GM12878 (cell line): Measurements from ENCODE around the gene USP34. TPM values are rescaled to one million over a fixed set of nuclear protein-coding genes. Genes with fewer than 3 reads are reported as not detected.
A peak's percentile ranks its signal among the peaks of the same experiment; 100 is the strongest.

Source experiments
- ATAC-seq: fragments of 200-7000 bp; cut with Tn5 transposase; 3 replicates; pipeline ENCODE4 v1.9.1; 2020; ENCODE audit warnings: mild to moderate bottlenecking, moderate library complexity
- BruUV-seq: library from RNA; stranded (reverse); fragments of 400-500 nt; replicated peaks from 2 replicates; lab custom pipeline; 2021; lab: Mats Ljungman, UMichigan
- CTCF ChIA-PET: fragments of 300-600 bp; sonication (Branson Sonifier 250); formaldehyde crosslinking; extraction: SDS; loops from one replicate; lab custom pipeline; 2021; ENCODE audit warnings: inconsistent platforms; lab: Yijun Ruan, JAX
- POLR2A ChIA-PET: fragments of 350-600 bp; formaldehyde crosslinking; extraction: SDS; loops from one replicate; lab custom pipeline; 2021; ENCODE audit warnings: inconsistent platforms; lab: Charles Lee
- RAD21 ChIA-PET: fragments of 300-600 bp; sonication (Branson Sonifier 250); formaldehyde crosslinking; loops from one replicate; lab custom pipeline; 2023; ENCODE audit warnings: antibody characterized with exemption; ENCODE audit not compliant: unreplicated experiment; lab: Charles Lee
- SMC1A ChIA-PET: fragments of 300-600 bp; sonication (Branson Sonifier 250); formaldehyde crosslinking; loops from one replicate; lab custom pipeline; 2023; ENCODE audit not compliant: unreplicated experiment, uncharacterized antibody; lab: Charles Lee
- DNase-seq: peaks from one replicate; pipeline ENCODE4 v3.0.0-alpha.2; 2011; ENCODE audit warnings: low read depth, low spot score
- FAIRE-seq: peaks from 3 replicates; lab custom pipeline; 2011; peaks lifted over from hg19 to GRCh38; lab: Jason Lieb, UNC
- H2AFZ ChIP-seq: 2 replicates; pipeline ENCODE4 v1.6.0; 2011; ENCODE audit warnings: low read depth, low read length, control low read depth; ENCODE audit not compliant: control insufficient read depth
- H3K27ac ChIP-seq: 2 replicates; pipeline ENCODE4 v1.5.1; 2011; ENCODE audit warnings: control low read depth; ENCODE audit not compliant: control insufficient read depth, insufficient read depth
- H3K27me3 ChIP-seq, 2 experiments: replicated peaks in 1 of 2; 2 replicates each; pipeline versions ENCODE4 v1.6.0 to v1.6.1; 2011; ENCODE audit warnings: low read length in 1 of 2; ENCODE audit not compliant: control insufficient read depth in 2 of 2, insufficient read depth in 2 of 2
- H3K36me3 ChIP-seq, 2 experiments: 2 replicates each; pipeline ENCODE4 v1.5.1; 2011; ENCODE audit warnings: low read length in 1 of 2; ENCODE audit not compliant: control insufficient read depth in 2 of 2, insufficient read depth in 2 of 2
- H3K4me1 ChIP-seq: 2 replicates; pipeline ENCODE4 v1.6.1; 2011; ENCODE audit warnings: mild to moderate bottlenecking, low read length, moderate library complexity, mixed read lengths; ENCODE audit not compliant: control insufficient read depth, insufficient read depth
- H3K4me2 ChIP-seq: 2 replicates; pipeline ENCODE4 v1.6.0; 2011; ENCODE audit warnings: control low read depth; ENCODE audit not compliant: control insufficient read depth, insufficient read depth
- H3K4me3 ChIP-seq: fragments of 200-600 bp; sonication (generic); 2 replicates; pipeline ENCODE4 v1.5.1; 2016
- H3K79me2 ChIP-seq: 2 replicates; pipeline ENCODE4 v1.6.0; 2011; ENCODE audit warnings: low read length; ENCODE audit not compliant: control insufficient read depth, insufficient read depth
- H3K9ac ChIP-seq: 2 replicates; pipeline ENCODE4 v1.8.0; 2011; ENCODE audit warnings: low read length, control low read depth, mixed read lengths; ENCODE audit not compliant: control insufficient read depth, insufficient read depth
- H3K9me3 ChIP-seq: replicated peaks from 3 replicates; pipeline ENCODE4 v1.5.1; 2011; ENCODE audit warnings: mild to moderate bottlenecking, low read length; ENCODE audit not compliant: control insufficient read depth, insufficient read depth
- H4K20me1 ChIP-seq: 2 replicates; pipeline ENCODE4 v1.6.0; 2011; ENCODE audit not compliant: control insufficient read depth, insufficient read depth
- BACH1 ChIP-seq: fragments of 450-650 bp; IDR thresholded peaks from 2 replicates; pipeline ENCODE4 v1.6.1; 2017; ENCODE audit warnings: mild to moderate bottlenecking, borderline replicate concordance
- CBFB ChIP-seq: IDR thresholded peaks from 2 replicates; pipeline ENCODE4 v1.6.1; 2016; ENCODE audit warnings: antibody characterized with exemption, low read depth
- EGR1 ChIP-seq, 2 experiments: IDR thresholded peaks; 1 replicate in 1 of 2; 2 replicates in 1 of 2; pipeline ENCODE4 v1.6.1; 2011 to 2012; ENCODE audit warnings: low read depth in 2 of 2, low read length in 2 of 2, borderline replicate concordance in 1 of 2, mild to moderate bottlenecking in 1 of 2, moderate library complexity in 1 of 2
- NFIC ChIP-seq: IDR thresholded peaks from 2 replicates; pipeline ENCODE4 v1.6.1; 2012; ENCODE audit warnings: low read depth, mild to moderate bottlenecking, inconsistent platforms, low read length, moderate library complexity
- NR2C1 ChIP-seq: fragments of 450-650 bp; IDR thresholded peaks from 2 replicates; pipeline ENCODE4 v1.6.1; 2017; ENCODE audit warnings: antibody characterized with exemption, mild to moderate bottlenecking, moderate library complexity
- SIX5 ChIP-seq: IDR thresholded peaks from 2 replicates; pipeline ENCODE4 v1.6.1; 2011; ENCODE audit warnings: mild to moderate bottlenecking, low read depth, low read length, moderate library complexity; ENCODE audit not compliant: severe bottlenecking
- WRNIP1 ChIP-seq: IDR thresholded peaks from 2 replicates; pipeline ENCODE4 v1.6.1; 2011; ENCODE audit warnings: low read depth, low read length, improper control_type of control experiment, borderline replicate concordance
- YY1 ChIP-seq: IDR thresholded peaks from 2 replicates; pipeline ENCODE4 v1.6.1; 2011; ENCODE audit warnings: low read depth, mild to moderate bottlenecking, low read length
- ZBTB33 ChIP-seq: fragments of 450-650 bp; IDR thresholded peaks from 2 replicates; pipeline ENCODE4 v1.6.1; 2017; ENCODE audit warnings: mild to moderate bottlenecking
- ZNF24 ChIP-seq: fragments of 450-650 bp; IDR thresholded peaks from 2 replicates; pipeline ENCODE4 v1.6.1; 2017; ENCODE audit warnings: antibody characterized with exemption, mild to moderate bottlenecking
- WGBS: methylation state at CpG from one replicate; pipeline ENCODE4 v1.1.6; 2016; ENCODE audit warnings: low lambda C conversion rate; ENCODE audit not compliant: insufficient replicate concordance, insufficient coverage; ENCODE audit errors: missing lambda C conversion rate; 5-methylcytosine and 5-hydroxymethylcytosine counted together
- in situ Hi-C: fragments of 300-500 bp; cut with MboI; formaldehyde crosslinking; loops from 9 replicates; pipeline ENCODE4 v1.14.3; 2018; ENCODE audit warnings: mixed read lengths
- intact Hi-C: fragments of 100-400 bp; cut with micrococcal nuclease; formaldehyde crosslinking; loops from one replicate; pipeline ENCODE4 v1.14.2; 2022; ENCODE audit not compliant: unreplicated experiment
- polyA plus RNA-seq, 11 experiments: library from polyadenylated mRNA; depleted of rRNA in 4 of 11; unstranded in 6 of 11; stranded (reverse) in 5 of 11; fragments of >200 nt; fragmentation: Nextera tagmentation in 4 of 11; fragmentation: Illumina TruSeq in 1 of 11; extraction: Ambion mirVana in 4 of 11; extraction: Trizol in 1 of 11; gene quantifications; 1 replicate in 1 of 11; 2 replicates in 10 of 11; pipeline versions ENCODE4 v1.2.1 to v1.2.3, GENCODE V29; 2011 to 2016; ENCODE audit warnings: inconsistent platforms in 2 of 11, missing spikeins in 2 of 11, low read depth in 1 of 11
- total RNA-seq, 4 experiments: library from RNA; depleted of rRNA in 3 of 4; stranded (reverse); fragments of >200 nt in 3 of 4; fragmentation: Illumina TruSeq in 1 of 4; extraction: Trizol in 1 of 4; gene quantifications; 2 replicates each; pipeline versions ENCODE4 v1.2.1 to v1.2.3, GENCODE V29; 2013 to 2021
- TF ChIP-seq, protein P1 (sequence below): IDR thresholded peaks from 2 replicates; pipeline ENCODE4 v1.6.1; 2012; ENCODE audit warnings: low read depth, low read length, improper control_type of control experiment
- TF ChIP-seq, protein P2 (sequence below): IDR thresholded peaks from 2 replicates; pipeline ENCODE4 v1.6.1; 2012; ENCODE audit warnings: low read length, inconsistent platforms

The USP34 gene
- total and polyA plus RNA-seq, 10 of the 15 experiments (the other 5 are each of a cell fraction or from before 2014, with no cell fraction given): 26.2 to 106 (median 62.1) TPM

DNA sequence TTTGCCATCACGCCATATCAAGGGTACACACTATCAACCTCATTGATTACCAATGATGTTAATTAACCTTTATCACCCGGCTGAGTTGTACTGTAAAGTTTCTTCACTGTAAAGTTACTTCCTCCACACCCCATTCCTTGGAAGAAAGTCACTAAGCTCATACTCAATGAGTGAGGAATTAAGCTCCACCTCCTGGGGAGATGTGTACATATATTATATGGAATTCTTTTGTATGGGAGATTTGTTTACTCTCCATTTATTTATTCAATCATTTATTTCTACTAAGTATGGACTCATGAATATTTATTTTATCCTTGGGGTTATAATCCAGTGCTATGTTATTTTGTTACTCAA is 252.1 kb downstream of the USP34 start:
- Histone ChIP-seq H3K4me2 (no peak overlapping the region), H3K79me2 (no peaks in the 10 kb centered on the region), H3K4me3 (no peak overlapping the region), H3K27me3 (no peaks in the 10 kb centered on the region), H3K9me3 (no peaks in the 10 kb centered on the region), H3K27ac (no peak overlapping the region), H3K4me1 (no peaks in the 10 kb centered on the region), H4K20me1 (no peaks in the 10 kb centered on the region), H3K9ac (no peak overlapping the region), H3K36me3 (peaks cover 1 to 23% of the 10 kb centered on the region in 2 experiments), H2AFZ (no peak overlapping the region)
- ChIA-PET POLR2A (interaction anchor here (0.6 kb wide), 1 partner anchor 193 kb away, joined by 5 read pairs; no protein-coding TSS in a partner anchor), RAD21 (no interaction called here), CTCF (no interaction called here), SMC1A (interaction anchor here (0.7 kb wide), 1 partner anchor 8 kb away, joined by 3 read pairs; no protein-coding TSS in a partner anchor)
- no peak for FAIRE-seq
- no peak for DNase-seq
- in situ Hi-C loops: no loop called here
- BruUV-seq: no TSS peak
- WGBS: 90% methylated on average over 2 of the region's 2 CpGs
- ATAC-seq: no peak
- intact Hi-C loops: no loop called here
- no peak for TF ChIP-seq CBFB
- no peak for TF ChIP-seq NR2C1
- TF ChIP-seq ZNF24: no peak
- no peak for TF ChIP-seq BACH1
- no peak for TF ChIP-seq EGR1 (IDR thresholded peaks at IDR 0.05; ENCODE audit: borderline replicate concordance in 1 of 2, low read depth in 2 of 2, low read length in 2 of 2)

- Histone ChIP-seq H4K20me1 (no peaks in the 10 kb centered on the region), H3K4me3 (no peak overlapping the region), H3K27me3 (no peaks in the 10 kb centered on the region), H3K4me1 (no peaks in the 10 kb centered on the region), H3K79me2 (no peaks in the 10 kb centered on the region), H3K4me2 (no peak overlapping the region), H3K36me3 (peaks cover 1 to 22% of the 10 kb centered on the region in 2 experiments), H2AFZ (no peak overlapping the region), H3K9ac (no peak overlapping the region), H3K27ac (no peak overlapping the region), H3K9me3 (no peaks in the 10 kb centered on the region)
- in situ Hi-C loops (no loop called here), intact Hi-C loops (no loop called here)
- DNase-seq (no peak), FAIRE-seq (no peak), ATAC-seq (no peak)
- ChIA-PET CTCF (interaction anchor here (0.6 kb wide), 1 partner anchor 9 kb away, joined by 3 read pairs; no protein-coding TSS in a partner anchor), POLR2A (no interaction called here), RAD21 (no interaction called here), SMC1A (interaction anchor here (0.6 to 1.2 kb wide), 4 partner anchors 8 to 355 kb away, joined by 3 to 4 read pairs (median 3); no protein-coding TSS in a partner anchor)
- TSS peak; percentile 45 for BruUV-seq
- 100% methylated on average over 4 of the region's 4 CpGs for WGBS
- TF ChIP-seq, protein P1, sequence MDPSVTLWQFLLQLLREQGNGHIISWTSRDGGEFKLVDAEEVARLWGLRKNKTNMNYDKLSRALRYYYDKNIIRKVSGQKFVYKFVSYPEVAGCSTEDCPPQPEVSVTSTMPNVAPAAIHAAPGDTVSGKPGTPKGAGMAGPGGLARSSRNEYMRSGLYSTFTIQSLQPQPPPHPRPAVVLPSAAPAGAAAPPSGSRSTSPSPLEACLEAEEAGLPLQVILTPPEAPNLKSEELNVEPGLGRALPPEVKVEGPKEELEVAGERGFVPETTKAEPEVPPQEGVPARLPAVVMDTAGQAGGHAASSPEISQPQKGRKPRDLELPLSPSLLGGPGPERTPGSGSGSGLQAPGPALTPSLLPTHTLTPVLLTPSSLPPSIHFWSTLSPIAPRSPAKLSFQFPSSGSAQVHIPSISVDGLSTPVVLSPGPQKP: no peak
- TF ChIP-seq NFIC (no peak), CBFB (no peak), YY1 (no peak), SIX5 (no peak), WRNIP1 (no peak), ZBTB33 (no peak)
- TF ChIP-seq, protein P2, sequence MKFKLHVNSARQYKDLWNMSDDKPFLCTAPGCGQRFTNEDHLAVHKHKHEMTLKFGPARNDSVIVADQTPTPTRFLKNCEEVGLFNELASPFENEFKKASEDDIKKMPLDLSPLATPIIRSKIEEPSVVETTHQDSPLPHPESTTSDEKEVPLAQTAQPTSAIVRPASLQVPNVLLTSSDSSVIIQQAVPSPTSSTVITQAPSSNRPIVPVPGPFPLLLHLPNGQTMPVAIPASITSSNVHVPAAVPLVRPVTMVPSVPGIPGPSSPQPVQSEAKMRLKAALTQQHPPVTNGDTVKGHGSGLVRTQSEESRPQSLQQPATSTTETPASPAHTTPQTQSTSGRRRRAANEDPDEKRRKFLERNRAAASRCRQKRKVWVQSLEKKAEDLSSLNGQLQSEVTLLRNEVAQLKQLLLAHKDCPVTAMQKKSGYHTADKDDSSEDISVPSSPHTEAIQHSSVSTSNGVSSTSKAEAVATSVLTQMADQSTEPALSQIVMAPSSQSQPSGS: no peak
These were observed 252.6 kb downstream of the USP34 start for GRCh38 chr2:61218076-61218816.
